ENCODE results near the gene PHYKPL.
"Not testable (repeated sequence)": the region's sequence is repeated elsewhere in the genome, so short reads cannot be mapped to it uniquely, and the experiment has no call there.

Gene PHYKPL

GRCh38 chr5:178207183-178207916, 25.3 kb downstream of the PHYKPL start:
- no peak for DNase-seq (ENCODE audit: low read depth)

- no peak for DNase-seq (ENCODE audit: low read depth)
Measured at GRCh38 chr5:178206166-178207101, 26.2 kb downstream of the PHYKPL start.

DNA sequence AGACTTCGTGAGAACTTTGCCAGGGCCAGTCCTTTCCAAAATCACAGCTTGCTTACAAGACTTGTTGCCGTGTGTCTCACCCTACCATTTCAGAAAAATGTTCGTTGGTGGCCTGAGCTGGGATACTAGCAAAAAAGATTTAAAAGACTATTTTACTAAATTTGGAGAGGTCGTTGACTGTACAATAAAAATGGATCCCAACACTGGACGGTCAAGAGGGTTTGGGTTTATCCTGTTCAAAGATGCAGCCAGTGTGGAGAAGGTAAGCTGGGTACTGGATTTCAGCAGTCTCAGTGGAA, 26.9 kb downstream of the PHYKPL start:
- no peak for DNase-seq (ENCODE audit: low read depth)

GRCh38 chr5:178204935-178205748, 27.5 kb downstream of the PHYKPL start:
- no peak for DNase-seq (ENCODE audit: low read depth)

DNA sequence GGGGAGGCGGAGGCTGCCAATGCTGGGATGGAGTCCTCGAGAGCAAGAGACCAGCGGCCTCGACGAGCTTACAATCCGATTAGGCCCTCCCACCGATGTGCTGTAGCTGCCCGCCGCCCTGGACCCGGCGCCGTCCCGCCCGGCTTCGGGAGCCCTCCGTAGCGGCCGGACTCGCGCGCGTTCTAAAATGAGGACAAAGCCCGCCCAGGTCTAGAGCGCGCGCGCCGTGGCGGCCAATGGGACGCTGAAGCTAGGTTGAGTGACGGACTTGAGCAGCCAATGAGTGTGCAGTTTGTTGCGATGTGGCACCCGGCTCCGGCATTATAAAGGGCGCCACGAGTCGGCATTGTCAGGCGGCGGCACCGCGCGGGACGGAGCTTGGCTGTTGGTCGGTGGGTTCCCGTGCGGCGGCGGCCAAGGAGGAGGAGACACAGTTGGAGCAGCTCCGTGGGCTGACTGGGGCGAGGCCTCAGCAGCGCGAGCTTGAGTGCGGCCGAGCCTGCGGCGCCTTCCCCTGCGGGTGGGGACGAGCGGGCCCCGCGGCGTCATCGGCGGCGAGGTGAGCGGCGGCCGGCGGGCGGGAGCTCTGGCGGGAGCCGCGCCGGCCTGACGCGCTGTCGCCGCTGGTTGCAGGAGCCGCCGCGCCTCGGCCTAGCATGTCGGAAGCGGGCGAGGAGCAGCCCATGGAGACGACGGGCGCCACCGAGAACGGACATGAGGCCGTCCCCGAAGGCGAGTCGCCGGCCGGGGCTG, 28.2 kb downstream of the PHYKPL start, which contains the start of gene HNRNPAB:
Gene HNRNPAB, plus strand, starts transcription at position 352 of the 753 bp plus-strand sequence. Its CDS starts 305 bp downstream, at position 657.
- DNase-seq (ENCODE audit: low read depth) = peak; percentile 73

GRCh38 chr5:178203670-178204181, 28.9 kb downstream of the PHYKPL start:
- no peak for DNase-seq (ENCODE audit: low read depth)

DNA sequence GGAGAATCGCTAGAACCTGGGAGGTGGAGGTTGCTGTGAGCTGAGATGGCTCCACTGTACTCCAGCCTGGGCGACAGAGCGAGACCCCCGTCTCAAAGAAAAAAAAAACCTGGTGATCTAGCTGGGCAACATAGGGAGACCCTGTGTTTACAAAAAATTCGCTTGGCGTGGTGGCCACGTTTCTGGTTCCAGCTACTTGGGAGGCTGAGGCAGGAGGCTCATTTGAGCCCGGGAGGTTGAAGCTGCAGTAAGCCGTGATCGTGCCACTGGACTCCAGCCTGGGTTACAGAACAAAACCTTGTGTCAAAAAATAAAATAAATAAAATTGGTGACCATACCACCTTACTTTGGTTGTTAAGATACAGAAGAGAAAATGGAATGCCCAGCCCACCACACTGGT, 30.1 kb downstream of the PHYKPL start:
- no peak for DNase-seq (ENCODE audit: low read depth)

GRCh38 chr5:178201927-178202235, 30.7 kb downstream of the PHYKPL start:
- no peak for DNase-seq (ENCODE audit: low read depth)

GRCh38 chr5:178201221-178201926, 31.2 kb downstream of the PHYKPL start:
- DNase-seq (ENCODE audit: low read depth) = no peak

GRCh38 chr5:178199581-178200434, 32.8 kb downstream of the PHYKPL start:
- no peak for DNase-seq (ENCODE audit: low read depth)

- DNase-seq (ENCODE audit: low read depth) = no peak
Measured at GRCh38 chr5:178198706-178199105, 33.9 kb downstream of the PHYKPL start.

DNA sequence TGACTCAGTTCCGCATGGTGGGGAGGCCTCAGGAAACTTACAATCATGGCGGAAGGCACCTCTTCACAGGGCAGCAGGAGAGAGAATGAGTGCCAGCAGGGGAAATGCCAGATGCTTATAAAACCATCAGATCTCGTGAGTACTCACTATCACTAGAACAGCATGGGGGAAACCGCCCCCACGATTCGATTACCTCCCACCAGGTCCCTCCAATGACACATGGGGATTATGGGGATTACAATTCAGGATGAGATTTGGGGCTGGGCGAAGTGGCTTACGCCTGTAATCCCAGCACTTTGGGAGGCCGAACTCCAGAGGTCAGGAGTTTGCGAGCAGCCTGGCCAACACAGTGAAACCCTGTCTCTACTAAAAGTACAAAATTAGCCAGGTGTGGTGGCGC, 34.5 kb downstream of the PHYKPL start:
- not testable (repeated sequence) for DNase-seq (ENCODE audit: low read depth)

- DNase-seq (ENCODE audit: low read depth) = no peak
Measured at GRCh38 chr5:178196986-178197385, 35.6 kb downstream of the PHYKPL start.

DNA sequence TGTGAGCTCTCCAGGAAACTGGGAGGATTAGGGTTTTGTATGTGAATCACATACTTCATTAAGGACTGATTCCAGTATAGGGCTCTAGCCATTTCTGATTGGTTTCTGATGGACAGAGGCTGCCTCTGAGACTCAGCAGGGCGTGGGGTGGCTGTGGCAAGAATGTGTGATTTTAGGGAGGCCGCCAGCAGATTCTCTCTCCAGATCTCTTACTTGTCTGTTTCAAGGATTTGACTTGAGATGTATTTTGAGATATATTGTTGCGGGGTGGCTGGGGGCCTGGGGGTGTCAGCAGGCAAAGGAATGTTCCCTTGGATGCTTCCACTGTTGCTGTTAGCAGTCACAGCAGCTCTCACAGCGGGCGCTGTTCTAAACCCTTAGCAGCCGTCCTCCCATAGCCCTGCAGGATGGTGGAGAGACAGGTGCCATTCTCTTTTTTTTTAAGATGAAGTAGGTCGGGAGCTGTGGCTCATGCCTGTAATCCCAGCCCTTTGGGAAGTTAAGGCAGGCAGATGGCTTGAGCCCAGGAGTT, 36.3 kb downstream of the PHYKPL start:
- DNase-seq (ENCODE audit: low read depth) = no peak

DNA sequence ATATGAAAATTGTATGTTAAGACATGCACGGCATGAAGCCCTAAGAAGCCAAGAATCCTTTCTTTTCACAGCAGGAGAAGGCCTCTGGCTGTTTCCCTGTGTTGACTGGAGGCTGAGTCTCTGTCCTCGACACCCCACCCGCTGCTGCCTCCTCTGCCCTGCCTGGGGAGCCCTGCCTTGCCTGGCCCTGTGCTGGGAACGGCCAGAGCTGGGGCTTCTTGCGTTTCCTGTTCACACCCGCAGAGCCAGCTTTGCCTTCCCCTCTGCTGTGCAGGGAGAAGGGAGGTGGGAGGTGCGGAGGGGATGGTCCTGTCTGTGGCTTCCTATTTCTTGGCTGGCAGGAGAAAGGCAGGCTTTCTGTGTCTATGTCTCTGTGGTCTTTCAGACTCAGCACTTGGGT, 38.6 kb downstream of the PHYKPL start:
- no peak for DNase-seq (ENCODE audit: low read depth)

GRCh38 chr5:178193251-178193809, 39.3 kb downstream of the PHYKPL start:
- DNase-seq (ENCODE audit: low read depth) = no peak

- no peak for DNase-seq (ENCODE audit: low read depth)
Measured at GRCh38 chr5:178192787-178193186, 39.8 kb downstream of the PHYKPL start.

DNA sequence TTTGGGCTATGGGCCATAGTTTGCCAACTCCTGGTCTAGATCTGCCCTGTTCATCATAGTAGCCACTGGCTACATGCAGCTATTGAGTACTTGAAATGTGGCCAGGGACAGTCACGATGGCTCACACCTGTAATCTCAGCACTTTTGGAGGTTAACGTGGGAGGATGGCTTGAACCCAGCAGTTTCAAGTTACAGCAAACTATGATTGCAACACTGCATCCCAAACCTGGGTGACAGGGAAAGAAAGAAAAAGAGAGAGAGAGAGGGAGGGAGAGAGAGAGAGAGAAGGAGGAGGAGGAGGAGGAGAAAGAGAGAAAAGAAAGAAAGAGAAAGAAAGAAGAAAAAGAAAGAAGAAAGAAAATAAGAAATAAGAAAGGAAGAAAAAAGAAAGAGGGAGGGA, 40.4 kb downstream of the PHYKPL start:
- no peak for DNase-seq (ENCODE audit: low read depth)

- no peak for DNase-seq (ENCODE audit: low read depth)
Measured at GRCh38 chr5:178191661-178192060, 40.9 kb downstream of the PHYKPL start.
